GM23338 (cell line): ENCODE data around the gene CLSTN1. TPM values are rescaled to one million over a fixed set of nuclear protein-coding genes. Genes with fewer than 3 reads are reported as not detected.

Source experiments
- ATAC-seq: fragments of 200-7000 bp; cut with Tn5 transposase; 3 replicates; pipeline ENCODE4 v1.9.1; 2020
- DNase-seq: peaks from one replicate; pipeline ENCODE4 v3.0.0-alpha.2; 2015; ENCODE audit warnings: low spot score
- H2AFZ ChIP-seq: fragments of 200-600 bp; sonication (generic); 2 replicates; pipeline ENCODE4 v1.8.0; 2016; ENCODE audit warnings: antibody characterized with exemption, mild to moderate bottlenecking, moderate library complexity
- H3F3A ChIP-seq: fragments of 200-600 bp; sonication (generic); replicated peaks from 2 replicates; pipeline ENCODE4 v1.8.0; 2017; ENCODE audit warnings: antibody characterized with exemption, mixed run types, low read depth
- H3K27ac ChIP-seq: fragments of 200-600 bp; sonication (generic); 2 replicates; pipeline ENCODE4 v1.6.1; 2016; ENCODE audit warnings: low read depth
- H3K27me3 ChIP-seq: fragments of 200-600 bp; sonication (generic); 2 replicates; pipeline ENCODE4 v1.8.0; 2016; ENCODE audit warnings: mild to moderate bottlenecking, mixed run types, moderate library complexity; ENCODE audit not compliant: insufficient read depth
- H3K36me3 ChIP-seq: fragments of 200-600 bp; sonication (generic); 2 replicates; pipeline ENCODE4 v1.8.0; 2016; ENCODE audit warnings: mild to moderate bottlenecking; ENCODE audit not compliant: insufficient read depth
- H3K4me1 ChIP-seq: fragments of 200-600 bp; sonication (generic); 2 replicates; pipeline ENCODE4 v1.8.0; 2016; ENCODE audit warnings: mild to moderate bottlenecking, moderate library complexity; ENCODE audit not compliant: insufficient read depth
- H3K4me2 ChIP-seq: fragments of 200-600 bp; sonication (generic); 2 replicates; pipeline ENCODE4 v1.7.1; 2017; ENCODE audit warnings: mixed run types
- H3K4me3 ChIP-seq: fragments of 200-600 bp; sonication (generic); 2 replicates; pipeline ENCODE4 v1.6.1; 2016; ENCODE audit warnings: mixed run types
- H3K79me2 ChIP-seq: fragments of 200-600 bp; sonication (generic); replicated peaks from 2 replicates; pipeline ENCODE4 v1.8.0; 2017; ENCODE audit warnings: mild to moderate bottlenecking; ENCODE audit not compliant: insufficient read depth
- H3K9me2 ChIP-seq: fragments of 200-600 bp; sonication (generic); 2 replicates; pipeline ENCODE4 v1.8.0; 2017; ENCODE audit not compliant: insufficient read depth
- H4K20me1 ChIP-seq: fragments of 200-600 bp; sonication (generic); replicated peaks from 2 replicates; pipeline ENCODE4 v1.8.0; 2017; ENCODE audit warnings: mild to moderate bottlenecking; ENCODE audit not compliant: insufficient read depth
- H3K27ac Mint-ChIP-seq: 2 replicates; pipeline ENCODE4 v1.8.0; 2020; ENCODE audit warnings: inconsistent platforms, mild to moderate bottlenecking, moderate library complexity, mixed read lengths
- H3K27me3 Mint-ChIP-seq: 3 replicates; pipeline ENCODE4 v1.8.0; 2022; ENCODE audit warnings: low read depth, mild to moderate bottlenecking, moderate library complexity, mixed read lengths, inconsistent platforms; ENCODE audit not compliant: insufficient read depth, poor library complexity
- H3K36me3 Mint-ChIP-seq: 3 replicates; pipeline ENCODE4 v1.8.0; 2021; ENCODE audit warnings: low read depth, mild to moderate bottlenecking, inconsistent platforms, moderate library complexity, mixed read lengths
- H3K4me1 Mint-ChIP-seq: 3 replicates; pipeline ENCODE4 v1.8.0; 2020; ENCODE audit warnings: mild to moderate bottlenecking, inconsistent platforms, mixed read lengths
- H3K4me3 Mint-ChIP-seq: 3 replicates; pipeline ENCODE4 v1.8.0; 2021; ENCODE audit warnings: moderate library complexity, mild to moderate bottlenecking, inconsistent platforms, mixed read lengths
- H3K9me3 Mint-ChIP-seq: 3 replicates; pipeline ENCODE4 v1.8.0; 2020; ENCODE audit warnings: moderate library complexity, mild to moderate bottlenecking, inconsistent platforms, mixed read lengths
- CREB1 ChIP-seq: fragments of 250-450 bp; sonication (Bioruptor Pico); IDR thresholded peaks from 2 replicates; pipeline ENCODE4 v1.5.0; 2020; ENCODE audit warnings: low read depth, mild to moderate bottlenecking, moderate library complexity
- CTCF ChIP-seq, 2 experiments: fragments of 200-600 bp in 1 of 2; sonication (generic) in 1 of 2; conservative IDR thresholded peaks; 2 replicates each; pipeline versions ENCODE4 v1.5.1 to v1.6.1; 2016 to 2017; ENCODE audit warnings: antibody characterized with exemption in 2 of 2, low read depth in 2 of 2, mild to moderate bottlenecking in 2 of 2, moderate library complexity in 1 of 2
- EZH2 ChIP-seq: fragments of 200-600 bp; sonication (generic); IDR thresholded peaks from one replicate; pipeline ENCODE4 v1.8.0; 2017; ENCODE audit warnings: antibody characterized with exemption, mild to moderate bottlenecking, low read depth; ENCODE audit not compliant: unreplicated experiment
- EZH2phosphoT487 ChIP-seq: fragments of 200-600 bp; sonication (generic); IDR thresholded peaks from one replicate; pipeline ENCODE4 v1.8.1; 2018; ENCODE audit warnings: antibody characterized with exemption; ENCODE audit not compliant: unreplicated experiment
- JUNB ChIP-seq: IDR thresholded peaks from one replicate; pipeline ENCODE4 v1.6.1; 2016; ENCODE audit warnings: antibody characterized with exemption; ENCODE audit not compliant: unreplicated experiment
- POLR2AphosphoS5 ChIP-seq: IDR thresholded peaks from 2 replicates; pipeline ENCODE4 v1.6.1; 2016; ENCODE audit warnings: antibody characterized with exemption, low read depth
- STAT1 ChIP-seq: IDR thresholded peaks from one replicate; pipeline ENCODE4 v1.6.1; 2016; ENCODE audit warnings: antibody characterized with exemption; ENCODE audit not compliant: unreplicated experiment
- ZNF114 ChIP-seq: fragments of 250-450 bp; sonication (Bioruptor Pico); IDR thresholded peaks from 2 replicates; pipeline ENCODE4 v1.5.0; 2020; ENCODE audit warnings: mild to moderate bottlenecking, moderate library complexity
- ZNF331 ChIP-seq: fragments of 250-450 bp; sonication (Bioruptor Pico); IDR thresholded peaks from 2 replicates; pipeline ENCODE4 v1.5.0; 2020; ENCODE audit warnings: low read depth, mild to moderate bottlenecking, moderate library complexity
- polyA plus RNA-seq: library from polyadenylated mRNA; unstranded; fragments of >200 nt; fragmentation: Nextera tagmentation; extraction: Ambion mirVana; gene quantifications from 2 replicates; pipeline ENCODE4 v1.2.1, GENCODE V29; 2016
- total RNA-seq: library from RNA; depleted of rRNA; stranded (reverse); fragments of >200 nt; shearing (Covaris generic); gene quantifications from 2 replicates; pipeline ENCODE4 v1.2.3, GENCODE V29; 2014
- TF ChIP-seq, protein P1 (sequence below): IDR thresholded peaks from one replicate; pipeline ENCODE4 v1.6.1; 2018; ENCODE audit warnings: antibody characterized with exemption; ENCODE audit not compliant: unreplicated experiment

CLSTN1 gene
- total and polyA plus RNA-seq, 2 experiments from 2014 or later, result 38.5 to 66.2 TPM

DNA sequence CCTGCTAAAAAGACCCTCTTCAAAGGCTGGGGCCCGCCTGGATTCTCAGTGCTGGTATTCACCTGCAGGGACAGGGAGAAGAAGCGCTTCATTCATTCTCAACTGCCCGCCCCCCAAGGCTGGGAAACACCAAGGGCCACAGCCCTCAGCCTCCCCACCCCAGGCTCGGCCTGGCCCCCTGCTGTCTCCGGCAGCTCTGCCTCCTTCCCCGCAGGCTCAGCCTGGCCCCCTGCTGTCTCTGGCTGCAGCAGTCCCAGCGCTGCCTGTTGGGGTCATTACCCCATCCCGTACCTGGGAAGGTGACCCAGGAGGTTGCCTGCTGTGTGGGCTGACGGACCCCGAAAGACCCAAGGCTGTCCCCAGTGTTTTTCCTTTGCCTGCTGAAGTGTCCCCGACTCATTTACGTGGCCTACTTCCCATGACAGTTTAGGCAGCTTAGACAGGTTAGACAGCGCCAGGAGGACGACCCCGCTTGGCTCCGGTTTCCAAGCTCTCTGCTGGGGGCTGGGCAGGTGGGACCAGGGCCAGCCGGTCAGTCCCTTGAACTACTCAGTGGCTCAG, 22.9 kb upstream of the CLSTN1 start (continued):
- TF ChIP-seq ZNF331, result no peak
- no peak for TF ChIP-seq POLR2AphosphoS5
- no peak for TF ChIP-seq EZH2
- TF ChIP-seq ZNF114 (CRISPR knock-in tag), result no peak
- TF ChIP-seq, protein P1, sequence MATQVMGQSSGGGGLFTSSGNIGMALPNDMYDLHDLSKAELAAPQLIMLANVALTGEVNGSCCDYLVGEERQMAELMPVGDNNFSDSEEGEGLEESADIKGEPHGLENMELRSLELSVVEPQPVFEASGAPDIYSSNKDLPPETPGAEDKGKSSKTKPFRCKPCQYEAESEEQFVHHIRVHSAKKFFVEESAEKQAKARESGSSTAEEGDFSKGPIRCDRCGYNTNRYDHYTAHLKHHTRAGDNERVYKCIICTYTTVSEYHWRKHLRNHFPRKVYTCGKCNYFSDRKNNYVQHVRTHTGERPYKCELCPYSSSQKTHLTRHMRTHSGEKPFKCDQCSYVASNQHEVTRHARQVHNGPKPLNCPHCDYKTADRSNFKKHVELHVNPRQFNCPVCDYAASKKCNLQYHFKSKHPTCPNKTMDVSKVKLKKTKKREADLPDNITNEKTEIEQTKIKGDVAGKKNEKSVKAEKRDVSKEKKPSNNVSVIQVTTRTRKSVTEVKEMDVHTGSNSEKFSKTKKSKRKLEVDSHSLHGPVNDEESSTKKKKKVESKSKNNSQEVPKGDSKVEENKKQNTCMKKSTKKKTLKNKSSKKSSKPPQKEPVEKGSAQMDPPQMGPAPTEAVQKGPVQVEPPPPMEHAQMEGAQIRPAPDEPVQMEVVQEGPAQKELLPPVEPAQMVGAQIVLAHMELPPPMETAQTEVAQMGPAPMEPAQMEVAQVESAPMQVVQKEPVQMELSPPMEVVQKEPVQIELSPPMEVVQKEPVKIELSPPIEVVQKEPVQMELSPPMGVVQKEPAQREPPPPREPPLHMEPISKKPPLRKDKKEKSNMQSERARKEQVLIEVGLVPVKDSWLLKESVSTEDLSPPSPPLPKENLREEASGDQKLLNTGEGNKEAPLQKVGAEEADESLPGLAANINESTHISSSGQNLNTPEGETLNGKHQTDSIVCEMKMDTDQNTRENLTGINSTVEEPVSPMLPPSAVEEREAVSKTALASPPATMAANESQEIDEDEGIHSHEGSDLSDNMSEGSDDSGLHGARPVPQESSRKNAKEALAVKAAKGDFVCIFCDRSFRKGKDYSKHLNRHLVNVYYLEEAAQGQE, result no peak
- TF ChIP-seq JUNB, result no peak

GRCh38 chr1:9845914-9846313, 22.1 kb upstream of the CLSTN1 start:
- Histone ChIP-seq H3K79me2 (no peaks in the 10 kb centered on the region), H4K20me1 (no peaks in the 10 kb centered on the region), H3K36me3 (no peaks in the 10 kb centered on the region), H3K27me3 (no peaks in the 10 kb centered on the region), H3K4me2 (peak overlapping the region; percentile 65), H3F3A (peaks cover 6% of the 10 kb centered on the region; the same call in 1 of the 2 replicates), H3K4me1 (peaks cover 14% of the 10 kb centered on the region), H2AFZ (no peak overlapping the region), H3K4me3 (no peak overlapping the region), H3K9me2 (no peaks in the 10 kb centered on the region), H3K27ac (no peak overlapping the region)
- no peak for ATAC-seq
- H3K27ac Mint-ChIP-seq, result no peak overlapping the region
- H3K9me3 Mint-ChIP-seq, result 0 out of 3 replicates have a peak, but pooled peaks cover 2% of the 10 kb centered on the region
- H3K36me3 Mint-ChIP-seq, result no peaks in the 10 kb centered on the region; the same call in 2 of the 3 replicates
- no peak for DNase-seq
- no peak overlapping the region for H3K4me3 Mint-ChIP-seq
- peaks cover 36% of the 10 kb centered on the region for H3K4me1 Mint-ChIP-seq
- H3K27me3 Mint-ChIP-seq, result peaks cover 6% of the 10 kb centered on the region
- no peak for TF ChIP-seq JUNB
- no peak for TF ChIP-seq EZH2phosphoT487
- TF ChIP-seq STAT1, result no peak
- no peak for TF ChIP-seq CTCF (conservative IDR thresholded peaks at IDR 0.05; ENCODE audit: low read depth in 2 of 2)
- no peak for TF ChIP-seq CREB1 (CRISPR knock-in tag)
- no peak for TF ChIP-seq EZH2
- no peak for TF ChIP-seq POLR2AphosphoS5
- no peak for TF ChIP-seq ZNF114 (CRISPR knock-in tag)
- TF ChIP-seq, protein P1, result no peak
